AG10803 (cell line): ENCODE data around the gene KIZ.
A peak's percentile ranks its signal among the peaks of the same experiment; 100 is the strongest.

Source experiments
- DNase-seq: peaks from one replicate; pipeline ENCODE4 v3.0.0; 2010; ENCODE audit warnings: low read depth
- H3K4me3 ChIP-seq: 2 replicates; pipeline ENCODE4 v1.5.1; 2011; ENCODE audit warnings: mild to moderate bottlenecking, low read length, control low read depth
- CTCF ChIP-seq: conservative IDR thresholded peaks from 2 replicates; pipeline ENCODE4 v1.5.1; 2011; ENCODE audit warnings: mild to moderate bottlenecking, low read length, control low read depth, inconsistent platforms

KIZ gene

GRCh38 chr20:21137078-21137477, 11.2 kb downstream of the KIZ start:
- TF ChIP-seq CTCF: no peak
- no peak overlapping the region for H3K4me3 ChIP-seq
- no peak for DNase-seq

- TF ChIP-seq CTCF: no peak
- DNase-seq: no peak
- H3K4me3 ChIP-seq: no peak overlapping the region
Observed at GRCh38 chr20:21139881-21140566, 14.1 kb downstream of the KIZ start.

GRCh38 chr20:21141825-21142224, 15.9 kb downstream of the KIZ start:
- no peak for DNase-seq
- TF ChIP-seq CTCF: no peak
- no peak overlapping the region for H3K4me3 ChIP-seq

- no peak overlapping the region for H3K4me3 ChIP-seq
- DNase-seq: no peak
- no peak for TF ChIP-seq CTCF
Observed at GRCh38 chr20:21143194-21143890, 17.5 kb downstream of the KIZ start.

GRCh38 chr20:21145424-21145823, 19.5 kb downstream of the KIZ start:
- no peak for TF ChIP-seq CTCF
- no peak for DNase-seq
- no peak overlapping the region for H3K4me3 ChIP-seq

GRCh38 chr20:21146215-21146614, 20.3 kb downstream of the KIZ start:
- H3K4me3 ChIP-seq: no peak overlapping the region
- TF ChIP-seq CTCF: no peak
- no peak for DNase-seq

GRCh38 chr20:21147593-21147992, 21.7 kb downstream of the KIZ start:
- H3K4me3 ChIP-seq: no peak overlapping the region
- no peak for TF ChIP-seq CTCF
- peak; percentile 38 for DNase-seq
